ENCODE results near the gene MRRF.
"Not testable (repeated sequence)": the region's sequence is repeated elsewhere in the genome, so short reads cannot be mapped to it uniquely, and the experiment has no call there.

The MRRF gene

GRCh38 chr9:122356627-122357026, 91.9 kb downstream of the MRRF start:
- DNase-seq (ENCODE audit: low spot score): no peak

GRCh38 chr9:122360891-122361290, 96.2 kb downstream of the MRRF start:
- DNase-seq (ENCODE audit: low spot score): peak; percentile 35

DNA sequence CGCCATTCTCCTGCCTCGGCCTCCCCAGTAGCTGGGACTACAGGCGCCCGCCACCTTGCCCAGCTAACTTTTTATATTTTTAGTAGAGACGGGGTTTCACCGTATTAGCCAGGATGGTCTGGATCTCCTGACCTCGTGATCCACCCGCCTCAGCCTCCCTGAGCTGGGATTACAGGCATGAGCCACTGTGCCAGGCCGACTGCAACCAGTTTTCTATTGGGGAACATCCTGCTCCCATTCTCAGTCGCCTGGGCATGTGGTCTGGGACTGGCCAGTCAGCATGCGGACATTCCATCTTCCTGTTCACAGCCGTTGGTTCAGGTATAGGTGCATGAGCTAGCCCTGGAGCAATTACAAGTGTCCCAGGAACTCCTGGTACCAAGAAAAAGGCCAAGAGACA, 98.4 kb downstream of the MRRF start:
- not testable (repeated sequence) for DNase-seq (ENCODE audit: low spot score)

DNA sequence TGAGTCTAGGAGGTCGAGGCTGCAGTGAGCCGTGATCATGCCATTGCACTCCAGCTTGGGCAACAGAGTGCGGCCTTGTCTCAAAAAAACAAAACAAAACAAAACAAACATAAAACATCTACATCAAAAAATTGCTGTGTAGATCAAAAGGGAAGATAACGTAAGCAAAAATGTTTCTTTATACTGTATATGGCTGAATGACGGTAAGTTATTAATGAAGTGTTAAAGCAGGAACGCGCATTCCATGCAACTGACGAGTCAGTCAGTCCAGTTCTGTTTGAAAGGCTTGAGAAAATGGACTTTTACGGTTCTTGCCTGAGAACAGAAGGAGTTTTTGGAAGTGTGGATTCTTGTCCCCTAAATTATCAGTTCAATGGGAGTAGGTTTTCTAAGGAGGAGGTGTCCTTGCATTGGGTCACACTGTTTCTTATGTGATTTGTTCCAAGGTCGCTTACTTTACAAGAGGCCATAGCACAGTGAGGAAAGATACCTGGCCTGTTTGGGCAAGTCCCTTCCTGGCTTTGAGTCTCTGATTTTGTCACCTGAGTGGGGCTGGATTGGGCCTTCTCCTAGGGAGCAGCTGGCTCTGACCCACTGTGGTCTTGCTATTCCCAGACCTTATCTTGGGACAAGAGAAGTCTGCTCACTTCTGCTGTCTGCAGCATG, 99.6 kb downstream of the MRRF start:
- DNase-seq (ENCODE audit: low spot score): no peak

DNA sequence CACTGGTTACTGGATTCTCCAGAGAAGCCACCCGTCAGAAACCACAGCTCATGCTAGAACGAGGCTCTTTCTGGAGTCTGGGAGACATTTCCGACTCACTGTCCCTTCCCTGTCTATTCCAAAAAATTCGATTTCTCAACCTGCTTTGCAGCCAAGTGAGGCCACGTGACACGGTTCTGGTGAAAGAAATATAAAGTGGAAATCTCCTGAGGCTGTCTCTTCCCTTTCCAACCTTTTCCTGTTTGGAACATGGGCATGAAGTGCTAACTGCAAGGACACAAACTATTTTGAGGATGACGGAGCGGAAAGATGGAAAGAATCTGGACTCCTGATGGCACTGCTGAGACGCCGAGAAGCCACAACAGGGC, 100.1 kb downstream of the MRRF start:
- DNase-seq (ENCODE audit: low spot score): peak; percentile 70

DNA sequence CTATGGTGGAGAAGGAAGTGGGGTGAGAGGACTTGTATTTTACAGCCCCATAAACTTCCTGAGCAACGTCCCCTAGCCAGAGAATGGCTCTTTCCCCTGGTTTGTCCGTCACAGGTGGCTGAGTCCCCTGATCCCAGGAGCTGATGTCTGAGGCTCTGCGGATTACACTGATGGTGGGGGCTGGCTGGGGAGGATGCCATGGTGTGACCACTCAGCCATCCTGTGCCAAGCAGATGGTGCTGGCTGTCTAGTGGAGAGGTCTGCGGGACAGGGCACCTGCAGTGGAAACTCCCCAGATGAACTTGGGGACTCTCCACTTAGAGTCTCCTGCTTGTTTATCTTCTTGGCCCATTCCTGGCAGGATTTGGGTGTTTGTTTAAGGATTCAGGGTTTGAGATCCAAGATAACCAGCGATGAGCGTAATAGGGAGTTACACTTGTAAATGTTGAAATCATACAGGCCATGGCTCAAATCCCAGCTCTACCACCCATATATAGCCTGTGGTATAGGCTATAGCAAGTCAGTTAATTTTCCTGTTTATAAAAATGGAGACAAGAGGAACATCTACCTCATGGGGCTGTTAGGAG, 101.5 kb downstream of the MRRF start:
- DNase-seq (ENCODE audit: low spot score): no peak

- no peak for DNase-seq (ENCODE audit: low spot score)
These were observed 102.4 kb downstream of the MRRF start for GRCh38 chr9:122367065-122367464.

- DNase-seq (ENCODE audit: low spot score): no peak
These were observed 103.2 kb downstream of the MRRF start for GRCh38 chr9:122367774-122368460.

- no peak for DNase-seq (ENCODE audit: low spot score)
These were observed 104.0 kb downstream of the MRRF start for GRCh38 chr9:122368642-122369041.

DNA sequence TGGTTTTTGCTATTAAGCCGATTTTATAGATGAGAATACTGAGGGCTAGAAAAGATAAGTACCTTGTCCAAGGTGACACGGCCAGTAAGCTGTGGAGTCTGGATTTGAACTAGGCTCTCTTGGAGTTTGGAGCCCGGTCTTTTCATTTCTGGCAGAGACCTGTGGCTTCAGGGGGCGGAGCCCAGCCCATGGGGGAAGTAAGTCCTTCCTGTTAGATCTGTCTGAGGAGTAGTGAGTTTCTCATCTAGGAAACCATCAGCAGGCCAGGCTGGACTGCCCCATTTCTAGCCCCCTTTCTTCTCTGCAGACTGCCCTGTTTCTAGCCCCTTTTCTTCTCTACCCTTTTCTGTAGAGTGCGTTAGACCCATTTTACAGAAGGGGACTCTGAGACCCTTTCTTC, 105.6 kb downstream of the MRRF start:
- no peak for DNase-seq (ENCODE audit: low spot score)

DNA sequence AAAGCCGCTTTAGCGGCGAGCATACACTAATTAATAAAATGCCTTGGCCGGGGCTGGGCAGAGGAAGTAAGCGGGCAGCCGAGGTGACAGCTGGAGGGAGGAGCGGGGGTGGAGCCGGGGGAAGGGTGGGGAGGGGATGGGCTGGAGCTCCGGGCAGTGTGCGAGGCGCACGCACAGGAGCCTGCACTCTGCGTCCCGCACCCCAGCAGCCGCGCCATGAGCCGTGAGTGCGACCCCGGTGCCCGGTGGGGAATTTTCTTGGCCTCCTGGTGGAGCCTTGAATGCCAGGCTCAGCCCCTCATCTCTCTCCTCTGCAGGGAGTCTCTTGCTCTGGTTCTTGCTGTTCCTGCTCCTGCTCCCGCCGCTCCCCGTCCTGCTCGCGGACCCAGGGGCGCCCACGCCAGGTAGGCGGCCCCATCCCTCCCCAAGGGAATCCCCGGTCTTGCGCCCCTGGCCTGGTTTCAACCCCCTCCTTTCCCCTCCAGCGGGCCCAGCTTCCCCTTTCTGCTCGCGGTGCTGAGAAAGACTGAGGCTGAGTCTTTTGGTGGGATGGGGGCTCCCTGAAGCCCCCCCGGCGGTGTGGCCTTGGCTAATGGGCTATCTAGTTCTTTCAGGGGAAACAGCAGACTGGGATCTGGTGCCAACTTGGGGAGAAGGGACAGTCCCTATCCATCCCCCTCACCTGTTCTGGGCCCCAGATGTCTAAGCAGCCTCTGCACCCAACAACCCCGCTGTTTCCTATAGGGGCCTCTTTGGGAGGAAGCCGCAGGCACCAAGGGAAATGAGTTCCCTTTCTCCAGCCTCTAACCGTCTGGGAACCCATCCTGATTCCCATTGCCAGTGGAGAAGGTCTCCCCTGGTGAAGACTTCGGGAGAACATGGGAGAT, 106.4 kb downstream of the MRRF start, which contains the start of gene PTGS1:
Gene PTGS1, plus strand, starts transcription at position 156 of the 887 bp plus-strand sequence. Its CDS starts 61 bp downstream, at position 217.
- DNase-seq (ENCODE audit: low spot score): peak; percentile 59

DNA sequence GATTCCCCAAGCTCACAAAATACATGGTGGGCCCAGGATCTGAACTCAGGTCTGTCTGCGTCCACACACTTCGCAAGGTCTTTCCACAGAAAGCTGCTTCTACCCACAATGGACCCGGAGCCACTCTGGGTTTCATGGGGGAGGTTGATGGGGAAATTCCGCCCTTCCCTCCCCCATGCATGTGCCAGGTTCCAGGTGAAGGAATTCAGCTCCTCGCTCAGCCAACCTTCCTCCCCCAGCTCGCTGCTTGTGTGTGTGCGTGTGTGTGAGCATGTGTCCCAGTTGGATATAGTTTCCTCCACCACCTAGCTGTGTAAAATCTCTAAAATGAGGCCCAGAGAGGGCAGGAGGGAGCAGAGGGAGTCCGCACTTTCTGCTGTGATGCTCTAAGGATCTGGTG, 107.2 kb downstream of the MRRF start:
- DNase-seq (ENCODE audit: low spot score): no peak

- DNase-seq (ENCODE audit: low spot score): no peak
These were observed 108.5 kb downstream of the MRRF start for GRCh38 chr9:122372856-122373845.

- peak; percentile 95 for DNase-seq (ENCODE audit: low spot score)
These were observed 110.3 kb downstream of the MRRF start for GRCh38 chr9:122374885-122375420.

GRCh38 chr9:122376796-122377195, 112.1 kb downstream of the MRRF start:
- no peak for DNase-seq (ENCODE audit: low spot score)

- DNase-seq (ENCODE audit: low spot score): no peak
These were observed 112.8 kb downstream of the MRRF start for GRCh38 chr9:122377241-122378164.

GRCh38 chr9:122378236-122378635, 113.6 kb downstream of the MRRF start:
- no peak for DNase-seq (ENCODE audit: low spot score)

DNA sequence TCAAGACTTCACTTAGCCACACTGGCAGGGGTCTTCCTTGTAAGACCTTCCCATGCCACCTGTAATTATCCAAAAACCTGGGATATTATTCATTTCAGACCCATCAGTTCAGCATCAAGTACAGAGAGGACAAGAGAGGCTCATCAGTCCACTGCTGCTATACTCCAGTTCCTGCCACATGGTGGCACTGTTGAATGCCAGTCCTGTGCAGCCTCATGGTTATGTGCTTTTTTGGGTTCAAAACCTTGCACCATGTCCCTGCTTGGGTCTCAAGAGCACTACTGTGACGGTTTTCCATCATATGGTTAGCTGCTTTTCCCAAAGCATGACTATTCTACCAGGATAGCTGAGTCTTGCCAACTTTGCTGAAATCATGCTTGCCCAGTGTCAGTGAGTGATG, 114.7 kb downstream of the MRRF start:
- no peak for DNase-seq (ENCODE audit: low spot score)

DNA sequence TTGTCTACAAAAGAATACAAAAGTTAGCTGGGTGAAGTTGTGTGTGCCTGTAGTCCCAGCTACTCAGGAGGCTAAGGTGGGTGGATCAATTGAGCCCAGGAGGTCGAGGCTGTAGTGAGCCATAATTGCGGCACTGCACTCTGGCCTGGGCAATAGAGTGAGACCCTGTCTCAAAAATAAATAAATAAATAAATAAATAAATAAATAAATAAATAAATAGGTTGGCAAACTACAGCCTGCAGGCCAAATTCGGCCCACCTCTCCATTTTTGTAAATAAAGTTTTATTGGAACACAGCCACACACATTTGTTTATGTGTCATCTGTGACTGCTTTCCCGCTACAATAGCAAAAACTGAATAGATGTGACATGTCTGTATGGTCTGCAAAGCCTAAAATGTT, 115.6 kb downstream of the MRRF start:
- DNase-seq (ENCODE audit: low spot score): no peak

Measured in AG08395 (cell line).